NCI-H2227 (cell line): ENCODE data around the gene NSUN6.

ENCODE experiments used
- DNase-seq: peaks from one replicate; lab custom pipeline; 2025; ENCODE audit not compliant: unreplicated experiment; lab: John Stamatoyannopoulos, UW

The NSUN6 gene

GRCh38 chr10:18651324-18652007 lies at the start of gene NSUN6:
NSUN6 (minus strand) TSS chr10:18651587; CDS start chr10:18651203, 384 bp downstream.
- peak; percentile 85 for DNase-seq

- DNase-seq, result no peak
Measured at GRCh38 chr10:18699849-18700840, 48.8 kb upstream of the NSUN6 start.

GRCh38 chr10:18690541-18690940 lies 39.2 kb upstream of the NSUN6 start:
- no peak for DNase-seq

GRCh38 chr10:18689498-18689897 lies 38.1 kb upstream of the NSUN6 start:
- DNase-seq, result peak; percentile 4

GRCh38 chr10:18687706-18688105 lies 36.3 kb upstream of the NSUN6 start:
- DNase-seq, result no peak

- DNase-seq, result no peak
Measured at GRCh38 chr10:18687195-18687594, 35.8 kb upstream of the NSUN6 start.

- no peak for DNase-seq
Measured at GRCh38 chr10:18685555-18685954, 34.2 kb upstream of the NSUN6 start.

- DNase-seq, result no peak
Measured at GRCh38 chr10:18684953-18685352, 33.6 kb upstream of the NSUN6 start.

GRCh38 chr10:18684416-18684815 lies 33.0 kb upstream of the NSUN6 start:
- no peak for DNase-seq

- no peak for DNase-seq
Measured at GRCh38 chr10:18683427-18683826, 32.0 kb upstream of the NSUN6 start.

- no peak for DNase-seq
Measured at GRCh38 chr10:18681971-18682411, 30.6 kb upstream of the NSUN6 start.

- no peak for DNase-seq
Measured at GRCh38 chr10:18681366-18681765, 30.0 kb upstream of the NSUN6 start.

GRCh38 chr10:18680754-18681153 lies 29.4 kb upstream of the NSUN6 start:
- DNase-seq, result no peak

GRCh38 chr10:18675086-18675801 lies 23.9 kb upstream of the NSUN6 start:
- DNase-seq, result no peak

- no peak for DNase-seq
Measured at GRCh38 chr10:18668026-18668425, 16.6 kb upstream of the NSUN6 start.

- DNase-seq, result no peak
Measured at GRCh38 chr10:18666810-18667209, 15.4 kb upstream of the NSUN6 start.

- DNase-seq, result no peak
Measured at GRCh38 chr10:18665815-18666558, 14.6 kb upstream of the NSUN6 start.

GRCh38 chr10:18664841-18665478 lies 13.6 kb upstream of the NSUN6 start:
- no peak for DNase-seq

GRCh38 chr10:18660816-18661431 lies 9.5 kb upstream of the NSUN6 start:
- DNase-seq, result no peak
